HEK293 (cell line): ENCODE measurements around the gene SH3BP4.

Experiments
- AEBP2 ChIP-seq: fragments of 450-650 bp; formaldehyde crosslinking; IDR thresholded peaks from 2 replicates; pipeline ENCODE4 v1.5.1; 2016; ENCODE audit warnings: missing biosample characterization, missing genetic modification characterization, borderline replicate concordance
- GLI4 ChIP-seq: fragments of 450-650 bp; formaldehyde crosslinking; IDR thresholded peaks from 2 replicates; pipeline ENCODE4 v1.5.1; 2016; ENCODE audit warnings: missing biosample characterization, missing genetic modification characterization
- HIC1 ChIP-seq: fragments of 450-650 bp; formaldehyde crosslinking; IDR thresholded peaks from 2 replicates; pipeline ENCODE4 v1.5.1; 2016; ENCODE audit warnings: missing biosample characterization, missing genetic modification characterization
- PBX3 ChIP-seq: sonication (generic); formaldehyde crosslinking; IDR thresholded peaks from 2 replicates; pipeline ENCODE4 v1.8.1; 2022; ENCODE audit warnings: mild to moderate bottlenecking, moderate library complexity, missing genetic modification reagents
- SCRT2 ChIP-seq: fragments of 450-650 bp; formaldehyde crosslinking; IDR thresholded peaks from 2 replicates; pipeline ENCODE4 v1.5.1; 2016; ENCODE audit warnings: missing biosample characterization, missing genetic modification characterization
- TRIM28 ChIP-seq: IDR thresholded peaks from 2 replicates; pipeline ENCODE4 v1.6.1; 2011; ENCODE audit warnings: low read length, control low read depth, borderline replicate concordance
- ZBTB44 ChIP-seq: fragments of 450-650 bp; IDR thresholded peaks from 2 replicates; pipeline ENCODE4 v1.5.1; 2018; ENCODE audit warnings: missing biosample characterization, mild to moderate bottlenecking, missing genetic modification characterization
- ZBTB7A ChIP-seq: fragments of 450-650 bp; formaldehyde crosslinking; IDR thresholded peaks from 2 replicates; pipeline ENCODE4 v1.5.1; 2016; ENCODE audit warnings: low read depth, missing biosample characterization, missing genetic modification characterization
- ZNF133 ChIP-seq: fragments of 450-650 bp; formaldehyde crosslinking; IDR thresholded peaks from 2 replicates; pipeline ENCODE4 v1.5.1; 2016; ENCODE audit warnings: missing biosample characterization, missing genetic modification characterization
- ZNF18 ChIP-seq: fragments of 450-650 bp; formaldehyde crosslinking; IDR thresholded peaks from 2 replicates; pipeline ENCODE4 v1.5.1; 2016; ENCODE audit warnings: missing biosample characterization, missing genetic modification characterization
- ZNF274 ChIP-seq, 2 experiments: fragments of 200-500 bp in 1 of 2; fragments of 450-650 bp in 1 of 2; sonication (Bioruptor generic) in 1 of 2; formaldehyde crosslinking in 1 of 2; IDR thresholded peaks; 2 replicates each; pipeline versions ENCODE4 v1.5.1 to v1.6.1; 2014 to 2016; ENCODE audit warnings: borderline replicate concordance in 1 of 2, inconsistent platforms in 1 of 2, low read length in 1 of 2, missing biosample characterization in 1 of 2, missing genetic modification characterization in 1 of 2
- ZNF280C ChIP-seq: fragments of 450-650 bp; formaldehyde crosslinking; IDR thresholded peaks from 2 replicates; pipeline ENCODE4 v1.5.1; 2016; ENCODE audit warnings: missing biosample characterization, missing genetic modification characterization
- ZNF280D ChIP-seq: fragments of 450-650 bp; formaldehyde crosslinking; IDR thresholded peaks from 2 replicates; pipeline ENCODE4 v1.5.1; 2016; ENCODE audit warnings: missing biosample characterization, missing genetic modification characterization
- ZNF324 ChIP-seq: fragments of 450-650 bp; formaldehyde crosslinking; IDR thresholded peaks from 2 replicates; pipeline ENCODE4 v1.5.1; 2016; ENCODE audit warnings: missing biosample characterization, missing genetic modification characterization
- ZNF394 ChIP-seq: fragments of 450-650 bp; formaldehyde crosslinking; IDR thresholded peaks from 2 replicates; pipeline ENCODE4 v1.5.1; 2016; ENCODE audit warnings: missing biosample characterization, missing genetic modification characterization, mild to moderate bottlenecking, moderate library complexity, borderline replicate concordance
- ZNF48 ChIP-seq: fragments of 450-650 bp; formaldehyde crosslinking; IDR thresholded peaks from 2 replicates; pipeline ENCODE4 v1.5.1; 2016; ENCODE audit warnings: missing biosample characterization, missing genetic modification characterization
- ZNF610 ChIP-seq: fragments of 450-650 bp; formaldehyde crosslinking; IDR thresholded peaks from 2 replicates; pipeline ENCODE4 v1.5.1; 2016; ENCODE audit warnings: missing biosample characterization, missing genetic modification characterization, borderline replicate concordance
- ZNF624 ChIP-seq: fragments of 450-650 bp; formaldehyde crosslinking; IDR thresholded peaks from 2 replicates; pipeline ENCODE4 v1.5.1; 2017; ENCODE audit warnings: missing biosample characterization, missing genetic modification characterization
- ZNF654 ChIP-seq: fragments of 450-650 bp; formaldehyde crosslinking; IDR thresholded peaks from 2 replicates; pipeline ENCODE4 v1.5.1; 2016; ENCODE audit warnings: low read depth, missing biosample characterization, missing genetic modification characterization
- ZNF660 ChIP-seq: fragments of 450-650 bp; IDR thresholded peaks from 2 replicates; pipeline ENCODE4 v1.5.1; 2018; ENCODE audit warnings: missing biosample characterization, mild to moderate bottlenecking, missing genetic modification characterization
- ZNF830 ChIP-seq: fragments of 450-650 bp; IDR thresholded peaks from 2 replicates; pipeline ENCODE4 v1.5.0; 2018; ENCODE audit warnings: missing biosample characterization, missing genetic modification characterization, low read depth, mild to moderate bottlenecking, moderate library complexity
- ZNF843 ChIP-seq: fragments of 450-650 bp; formaldehyde crosslinking; IDR thresholded peaks from 2 replicates; pipeline ENCODE4 v1.5.1; 2016; ENCODE audit warnings: missing biosample characterization, missing genetic modification characterization

SH3BP4 gene

GRCh38 chr2:234969306-234970098, 17.7 kb downstream of the SH3BP4 start (continued):
- TF ChIP-seq ZNF280D (tag by site-specific recombination) (no peak), ZNF654 (no peak), HIC1 (tag by site-specific recombination) (no peak), ZBTB44 (no peak), ZNF324 (no peak), TRIM28 (no peak), ZNF830 (tag by site-specific recombination) (no peak), ZNF48 (tag by site-specific recombination) (no peak), ZNF610 (no peak), AEBP2 (no peak), ZNF18 (tag by site-specific recombination) (peak; percentile 80), SCRT2 (tag by site-specific recombination) (no peak), ZNF274 (IDR thresholded peaks at IDR 0.05; ENCODE audit: low read length) (no peak), ZNF274 (tag by site-specific recombination; IDR thresholded peaks at IDR 0.05; ENCODE audit: borderline replicate concordance) (no peak), ZNF133 (tag by site-specific recombination) (no peak), ZBTB7A (tag by site-specific recombination) (0 out of 2 replicates have a peak, but pooled peaks have one; percentile 48), GLI4 (tag by site-specific recombination) (peak; percentile 84), ZNF843 (tag by site-specific recombination) (peak; percentile 58; the same call in 1 of the 2 replicates), ZNF280C (no peak; the same call in 1 of the 2 replicates), PBX3 (CRISPR knock-in tag) (no peak), ZNF660 (tag by site-specific recombination) (no peak), ZNF624 (tag by site-specific recombination) (no peak), ZNF394 (tag by site-specific recombination) (no peak)
